ENCODE data around the gene PHKA2.

The PHKA2 gene

DNA sequence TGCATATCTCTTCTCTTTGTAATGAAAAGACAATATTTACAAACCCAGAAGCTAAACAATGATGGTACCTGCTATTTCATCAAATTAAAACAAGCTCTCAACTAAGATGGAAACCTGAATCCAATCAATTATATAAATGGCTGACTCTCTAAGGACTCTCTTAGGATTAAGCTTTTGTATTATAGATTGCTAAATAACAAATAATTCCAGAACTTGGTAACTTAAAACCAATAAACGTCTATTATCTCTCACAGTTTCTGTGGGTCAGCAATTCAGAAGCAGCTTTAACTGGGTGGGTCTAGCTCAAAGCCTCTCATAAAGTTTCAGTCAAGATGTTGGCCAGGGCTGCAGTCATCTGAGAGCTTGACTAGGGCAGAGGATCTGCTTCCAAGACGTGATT, 12.4 kb downstream of the PHKA2 start:
- Histone ChIP-seq H4K20me1 (ENCODE audit: insufficient read depth, low read length) (no peaks in the 10 kb centered on the region), H3K79me2 (ENCODE audit: insufficient read depth, low read length) (peaks cover 2% of the 10 kb centered on the region; the same call in 1 of the 2 replicates), H3K27ac (ENCODE audit: low read length) (no peak overlapping the region), H3K27me3 (ENCODE audit: insufficient read depth, low read length, poor library complexity) (no peaks in the 10 kb centered on the region), H2AFZ (ENCODE audit: low read depth, low read length) (no peak overlapping the region), H3K4me2 (ENCODE audit: insufficient read depth, low read length) (no peak overlapping the region), H3K9me3 (ENCODE audit: insufficient read depth, low read length, severe bottlenecking) (no peaks in the 10 kb centered on the region), H3K9ac (ENCODE audit: low read depth, low read length) (no peak overlapping the region), H3K4me3 (ENCODE audit: low read depth in 1 of 2, low read length in 2 of 2) (no peak overlapping the region), H3K4me1 (ENCODE audit: insufficient read depth, low read length) (no peaks in the 10 kb centered on the region), H3K36me3 (ENCODE audit: insufficient read depth, low read length) (no peaks in the 10 kb centered on the region)
- ATAC-seq (ENCODE audit: insufficient read depth, low read depth), result no peak
- TF ChIP-seq, protein P1, sequence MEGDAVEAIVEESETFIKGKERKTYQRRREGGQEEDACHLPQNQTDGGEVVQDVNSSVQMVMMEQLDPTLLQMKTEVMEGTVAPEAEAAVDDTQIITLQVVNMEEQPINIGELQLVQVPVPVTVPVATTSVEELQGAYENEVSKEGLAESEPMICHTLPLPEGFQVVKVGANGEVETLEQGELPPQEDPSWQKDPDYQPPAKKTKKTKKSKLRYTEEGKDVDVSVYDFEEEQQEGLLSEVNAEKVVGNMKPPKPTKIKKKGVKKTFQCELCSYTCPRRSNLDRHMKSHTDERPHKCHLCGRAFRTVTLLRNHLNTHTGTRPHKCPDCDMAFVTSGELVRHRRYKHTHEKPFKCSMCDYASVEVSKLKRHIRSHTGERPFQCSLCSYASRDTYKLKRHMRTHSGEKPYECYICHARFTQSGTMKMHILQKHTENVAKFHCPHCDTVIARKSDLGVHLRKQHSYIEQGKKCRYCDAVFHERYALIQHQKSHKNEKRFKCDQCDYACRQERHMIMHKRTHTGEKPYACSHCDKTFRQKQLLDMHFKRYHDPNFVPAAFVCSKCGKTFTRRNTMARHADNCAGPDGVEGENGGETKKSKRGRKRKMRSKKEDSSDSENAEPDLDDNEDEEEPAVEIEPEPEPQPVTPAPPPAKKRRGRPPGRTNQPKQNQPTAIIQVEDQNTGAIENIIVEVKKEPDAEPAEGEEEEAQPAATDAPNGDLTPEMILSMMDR (IDR thresholded peaks at IDR 0.05; ENCODE audit: borderline replicate concordance, extremely low read depth, low read length, poor library complexity, severe bottlenecking), result no peak
- TF ChIP-seq EZH2 (IDR thresholded peaks at IDR 0.05; ENCODE audit: borderline replicate concordance, low read depth, low read length, severe bottlenecking), result no peak
- DNase-seq, result no peak

DNA sequence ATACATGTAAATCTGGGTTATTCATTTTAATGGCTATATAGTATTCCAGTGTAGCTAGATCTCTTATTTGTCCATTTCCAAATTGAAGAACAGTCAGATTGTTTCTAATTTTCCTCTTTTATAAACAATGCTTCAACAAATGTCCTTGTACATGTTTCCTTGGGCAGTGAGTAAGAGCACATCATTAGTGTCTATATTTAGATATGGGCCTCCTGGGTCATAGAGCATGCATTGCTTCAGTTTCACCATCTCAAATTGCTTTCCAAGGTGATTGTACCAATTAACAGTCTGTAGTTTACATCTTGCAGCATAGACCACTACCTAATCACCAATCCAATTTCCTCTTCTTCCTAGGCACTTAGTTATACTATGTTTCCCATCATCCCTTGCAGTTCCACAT, 13.4 kb downstream of the PHKA2 start:
- Histone ChIP-seq H3K27ac (ENCODE audit: low read length) (no peak overlapping the region), H3K9me3 (ENCODE audit: insufficient read depth, low read length, severe bottlenecking) (no peaks in the 10 kb centered on the region), H4K20me1 (ENCODE audit: insufficient read depth, low read length) (no peaks in the 10 kb centered on the region), H2AFZ (ENCODE audit: low read depth, low read length) (no peak overlapping the region), H3K4me2 (ENCODE audit: insufficient read depth, low read length) (no peak overlapping the region), H3K27me3 (ENCODE audit: insufficient read depth, low read length, poor library complexity) (no peaks in the 10 kb centered on the region), H3K4me3 (ENCODE audit: low read depth in 1 of 2, low read length in 2 of 2) (no peak overlapping the region), H3K4me1 (ENCODE audit: insufficient read depth, low read length) (no peaks in the 10 kb centered on the region), H3K36me3 (ENCODE audit: insufficient read depth, low read length) (no peaks in the 10 kb centered on the region), H3K79me2 (ENCODE audit: insufficient read depth, low read length) (0 out of 2 replicates have a peak, but pooled peaks cover 2% of the 10 kb centered on the region), H3K9ac (ENCODE audit: low read depth, low read length) (no peak overlapping the region)
- no peak for ATAC-seq (ENCODE audit: insufficient read depth, low read depth)
- no peak for DNase-seq
- TF ChIP-seq, protein P1 (IDR thresholded peaks at IDR 0.05; ENCODE audit: borderline replicate concordance, extremely low read depth, low read length, poor library complexity, severe bottlenecking), result no peak
- TF ChIP-seq EZH2 (IDR thresholded peaks at IDR 0.05; ENCODE audit: borderline replicate concordance, low read depth, low read length, severe bottlenecking), result no peak

DNA sequence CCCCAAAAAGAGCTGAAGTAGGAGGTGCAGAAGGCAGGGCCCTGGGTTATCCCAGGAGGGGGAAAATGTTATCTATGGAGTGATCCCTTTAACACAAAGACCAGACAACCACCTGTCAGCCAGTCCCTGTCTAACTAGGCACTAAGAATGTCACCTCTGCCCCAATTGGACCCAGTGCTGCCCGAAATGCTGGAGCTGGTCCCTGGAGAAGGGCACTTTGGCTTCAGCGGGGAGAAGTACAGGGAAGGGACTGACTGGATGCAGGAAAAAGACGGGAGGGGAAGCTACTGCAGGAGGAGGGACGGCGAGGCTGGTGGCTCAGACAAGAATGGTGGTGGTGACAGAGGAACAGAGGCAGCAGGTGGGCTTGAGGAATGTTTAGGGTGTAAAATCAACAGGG, 17.3 kb downstream of the PHKA2 start:
- H4K20me1 ChIP-seq (ENCODE audit: insufficient read depth, low read length), result no peaks in the 10 kb centered on the region
- ATAC-seq (ENCODE audit: insufficient read depth, low read depth) (no peak), DNase-seq (no peak)
- no peak overlapping the region for H3K4me2 ChIP-seq (ENCODE audit: insufficient read depth, low read length)
- H3K79me2 ChIP-seq (ENCODE audit: insufficient read depth, low read length), result peaks cover 3% of the 10 kb centered on the region; the same call in 1 of the 2 replicates
- no peak overlapping the region for H3K9ac ChIP-seq (ENCODE audit: low read depth, low read length)
- H3K4me3 ChIP-seq (ENCODE audit: low read depth in 1 of 2, low read length in 2 of 2), result no peak overlapping the region
- H3K27me3 ChIP-seq (ENCODE audit: insufficient read depth, low read length, poor library complexity), result no peaks in the 10 kb centered on the region
- no peaks in the 10 kb centered on the region for H3K4me1 ChIP-seq (ENCODE audit: insufficient read depth, low read length)
- H2AFZ ChIP-seq (ENCODE audit: low read depth, low read length), result no peak overlapping the region
- no peaks in the 10 kb centered on the region for H3K36me3 ChIP-seq (ENCODE audit: insufficient read depth, low read length)
- TF ChIP-seq, protein P1 (IDR thresholded peaks at IDR 0.05; ENCODE audit: borderline replicate concordance, extremely low read depth, low read length, poor library complexity, severe bottlenecking), result no peak
- TF ChIP-seq EZH2 (IDR thresholded peaks at IDR 0.05; ENCODE audit: borderline replicate concordance, low read depth, low read length, severe bottlenecking), result no peak
- H3K9me3 ChIP-seq (ENCODE audit: insufficient read depth, low read length, severe bottlenecking), result no peaks in the 10 kb centered on the region
- H3K27ac ChIP-seq (ENCODE audit: low read length), result no peak overlapping the region

DNA sequence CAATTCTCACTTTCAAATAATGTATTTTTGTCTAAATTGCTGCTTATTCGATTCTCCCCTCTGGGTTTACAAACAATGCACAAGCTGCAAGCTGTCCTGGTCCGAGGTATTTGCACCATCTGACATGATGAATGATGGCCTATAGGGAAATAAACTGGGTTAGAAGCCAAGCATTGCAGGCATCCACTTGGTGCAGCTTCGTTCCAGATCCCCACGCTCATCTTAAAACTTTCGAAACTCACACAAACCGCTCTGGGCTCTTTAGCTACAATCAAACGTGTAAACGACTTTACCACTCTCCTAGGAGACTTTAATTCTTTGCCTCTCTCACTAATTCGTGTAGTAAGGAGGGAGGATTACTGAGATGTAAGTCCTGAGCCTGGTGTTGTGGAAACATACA, 19.0 kb downstream of the PHKA2 start:
- no peak overlapping the region for H3K27ac ChIP-seq (ENCODE audit: low read length)
- no peak overlapping the region for H3K9ac ChIP-seq (ENCODE audit: low read depth, low read length)
- H3K36me3 ChIP-seq (ENCODE audit: insufficient read depth, low read length), result no peaks in the 10 kb centered on the region
- H3K4me1 ChIP-seq (ENCODE audit: insufficient read depth, low read length), result no peaks in the 10 kb centered on the region
- no peak for TF ChIP-seq EZH2 (IDR thresholded peaks at IDR 0.05; ENCODE audit: borderline replicate concordance, low read depth, low read length, severe bottlenecking)
- TF ChIP-seq, protein P1 (IDR thresholded peaks at IDR 0.05; ENCODE audit: borderline replicate concordance, extremely low read depth, low read length, poor library complexity, severe bottlenecking), result no peak
- no peaks in the 10 kb centered on the region for H4K20me1 ChIP-seq (ENCODE audit: insufficient read depth, low read length)
- H3K9me3 ChIP-seq (ENCODE audit: insufficient read depth, low read length, severe bottlenecking), result no peaks in the 10 kb centered on the region
- ATAC-seq (ENCODE audit: insufficient read depth, low read depth) (no peak), DNase-seq (no peak)
- peaks cover 7% of the 10 kb centered on the region; the same call in 1 of the 2 replicates for H3K79me2 ChIP-seq (ENCODE audit: insufficient read depth, low read length)
- no peak overlapping the region for H2AFZ ChIP-seq (ENCODE audit: low read depth, low read length)
- H3K4me3 ChIP-seq (ENCODE audit: low read depth in 1 of 2, low read length in 2 of 2), result no peak overlapping the region
- no peaks in the 10 kb centered on the region for H3K27me3 ChIP-seq (ENCODE audit: insufficient read depth, low read length, poor library complexity)
- H3K4me2 ChIP-seq (ENCODE audit: insufficient read depth, low read length), result no peak overlapping the region
